Measurements from ENCODE around the gene SAMD11.

- TF ChIP-seq POLR2A (IDR thresholded peaks at IDR 0.05; ENCODE audit: low read depth): no peak
- TF ChIP-seq CTCF (IDR thresholded peaks at IDR 0.05): peak in 1 of 3 experiments; percentile 21
- TF ChIP-seq EP300 (IDR thresholded peaks at IDR 0.05): no peak
- peak; percentile 70 to 80 for TF ChIP-seq POLR2AphosphoS5 (IDR thresholded peaks at IDR 0.05)
These were observed 35.4 kb downstream of the SAMD11 start, which contains the start of gene NOC2L for GRCh38 chr1:958823-959730.
